HL-60 (cell line): ENCODE results near the gene SUPT4H1.
A peak's percentile ranks its signal among the peaks of the same experiment; 100 is the strongest.

ENCODE experiments used
- DNase-seq, 2 experiments: peaks; one replicate each; pipeline ENCODE4 v3.0.0-alpha.2; 2010 to 2020; ENCODE audit warnings: low read depth in 1 of 2, low spot score in 1 of 2
- H3K27ac ChIP-seq: fragments of 250-450 bp; sonication (Bioruptor Pico); replicated peaks from 2 replicates; pipeline ENCODE4 v1.5.1; 2020; ENCODE audit warnings: mild to moderate bottlenecking, moderate library complexity
- H3K27me3 ChIP-seq: fragments of 250-450 bp; sonication (Bioruptor Pico); 2 replicates; pipeline ENCODE4 v1.5.1; 2021; ENCODE audit warnings: mild to moderate bottlenecking, moderate library complexity; ENCODE audit not compliant: insufficient read depth, poor library complexity, severe bottlenecking
- H3K4me3 ChIP-seq: replicated peaks from 2 replicates; pipeline ENCODE4 v1.5.1; 2011; ENCODE audit warnings: mild to moderate bottlenecking, control low read depth, low read length; ENCODE audit not compliant: insufficient read depth
- CTCF ChIP-seq: IDR thresholded peaks from one replicate; pipeline ENCODE4 v1.5.1; 2011; ENCODE audit warnings: low read length, control low read depth, inconsistent platforms; ENCODE audit not compliant: insufficient read depth
- GABPA ChIP-seq: IDR thresholded peaks from 2 replicates; pipeline ENCODE4 v1.6.1; 2012; ENCODE audit warnings: low read depth
- POLR2AphosphoS5 ChIP-seq: IDR thresholded peaks from 2 replicates; pipeline ENCODE4 v1.6.1; 2012; ENCODE audit warnings: low read depth
- REST ChIP-seq: IDR thresholded peaks from 2 replicates; pipeline ENCODE4 v1.6.1; 2012; ENCODE audit warnings: low read depth; ENCODE audit not compliant: insufficient replicate concordance
- SPI1 ChIP-seq: IDR thresholded peaks from 2 replicates; pipeline ENCODE4 v1.6.1; 2012; ENCODE audit warnings: low read depth, mild to moderate bottlenecking, borderline replicate concordance

The SUPT4H1 gene

GRCh38 chr17:58307468-58308172, 44.4 kb downstream of the SUPT4H1 start:
- TF ChIP-seq GABPA (no peak), POLR2AphosphoS5 (peak; percentile 64)
- Histone ChIP-seq H3K27me3 (no peaks in the 10 kb centered on the region), H3K27ac (no peak overlapping the region), H3K4me3 (no peak overlapping the region)
- no peak for DNase-seq

GRCh38 chr17:58306131-58306951, 45.7 kb downstream of the SUPT4H1 start:
- H3K27me3 ChIP-seq, result no peaks in the 10 kb centered on the region
- no peak for DNase-seq
- TF ChIP-seq GABPA (no peak), POLR2AphosphoS5 (peak; percentile 83)
- H3K4me3 ChIP-seq, result no peak overlapping the region
- H3K27ac ChIP-seq, result no peak overlapping the region

- DNase-seq, result no peak
- Histone ChIP-seq H3K4me3 (no peak overlapping the region), H3K27ac (peak overlapping the region; percentile 80), H3K27me3 (no peaks in the 10 kb centered on the region)
- TF ChIP-seq POLR2AphosphoS5 (peak; percentile 14; the same call in 1 of the 2 replicates), CTCF (no peak), SPI1 (no peak), GABPA (no peak)
Observed at GRCh38 chr17:58305626-58306025, 46.4 kb downstream of the SUPT4H1 start.

- TF ChIP-seq REST (no peak), GABPA (no peak), POLR2AphosphoS5 (peak; percentile 49), SPI1 (no peak), CTCF (no peak)
- DNase-seq, result no peak
- peak overlapping the region; percentile 80 for H3K27ac ChIP-seq
- H3K4me3 ChIP-seq, result no peak overlapping the region
- H3K27me3 ChIP-seq, result no peaks in the 10 kb centered on the region
Observed at GRCh38 chr17:58304750-58305486, 47.1 kb downstream of the SUPT4H1 start.

GRCh38 chr17:58303971-58304749, 47.8 kb downstream of the SUPT4H1 start:
- TF ChIP-seq SPI1 (no peak), CTCF (peak; percentile 97), REST (no peak), POLR2AphosphoS5 (peak; percentile 40), GABPA (no peak)
- Histone ChIP-seq H3K4me3 (no peak overlapping the region), H3K27ac (peak overlapping the region; percentile 80), H3K27me3 (no peaks in the 10 kb centered on the region)
- DNase-seq, result peak in 1 of 2 experiments; percentile 85
